H9 (cell line): ENCODE results near the gene SOWAHC. TPM values are rescaled to one million over a fixed set of nuclear protein-coding genes. Genes with fewer than 3 reads are reported as not detected.
"Not testable (repeated sequence)": the region's sequence is repeated elsewhere in the genome, so short reads cannot be mapped to it uniquely, and the experiment has no call there.

Experiments
- DNase-seq: peaks from one replicate; pipeline ENCODE4 v3.0.0-alpha.2; 2017
- H2AFZ ChIP-seq: one replicate; pipeline ENCODE4 v1.6.1; 2013; ENCODE audit warnings: mild to moderate bottlenecking, low read length, control low read depth, moderate library complexity
- H2AK5ac ChIP-seq: 2 replicates; pipeline ENCODE4 v1.6.1; 2013; ENCODE audit warnings: low read length, control low read depth, mixed read lengths; ENCODE audit not compliant: insufficient read length
- H2BK120ac ChIP-seq: one replicate; pipeline ENCODE4 v1.6.1; 2013; ENCODE audit warnings: low read depth, mild to moderate bottlenecking, low read length, control low read depth, inconsistent platforms; ENCODE audit not compliant: poor library complexity, severe bottlenecking
- H2BK12ac ChIP-seq: 2 replicates; pipeline ENCODE4 v1.6.1; 2013; ENCODE audit warnings: low read length, control low read depth, mixed read lengths, low read depth; ENCODE audit not compliant: insufficient read length
- H2BK15ac ChIP-seq: 2 replicates; pipeline ENCODE4 v1.6.1; 2013; ENCODE audit warnings: low read depth, low read length, control low read depth
- H2BK20ac ChIP-seq: one replicate; pipeline ENCODE4 v1.6.1; 2013; ENCODE audit warnings: low read depth, mild to moderate bottlenecking, low read length, control low read depth, inconsistent platforms; ENCODE audit not compliant: poor library complexity, severe bottlenecking
- H2BK5ac ChIP-seq: 2 replicates; pipeline ENCODE4 v1.6.1; 2013; ENCODE audit warnings: low read length, control low read depth, mixed read lengths; ENCODE audit not compliant: insufficient read length
- H3K14ac ChIP-seq: 2 replicates; pipeline ENCODE4 v1.6.1; 2013; ENCODE audit warnings: low read length, control low read depth; ENCODE audit not compliant: insufficient read depth
- H3K18ac ChIP-seq: 2 replicates; pipeline ENCODE4 v1.6.1; 2013; ENCODE audit warnings: low read depth, mild to moderate bottlenecking, mixed read lengths, low read length, control low read depth; ENCODE audit not compliant: insufficient read length
- H3K23ac ChIP-seq: 2 replicates; pipeline ENCODE4 v1.6.1; 2013; ENCODE audit warnings: low read length, control low read depth, mixed read lengths, low read depth; ENCODE audit not compliant: insufficient read length
- H3K23me2 ChIP-seq: 2 replicates; pipeline ENCODE4 v1.6.1; 2013; ENCODE audit warnings: low read depth, mild to moderate bottlenecking, mixed read lengths, low read length, control low read depth; ENCODE audit not compliant: insufficient read length, poor library complexity, severe bottlenecking
- H3K27ac ChIP-seq: 2 replicates; pipeline ENCODE4 v1.5.1; 2013; ENCODE audit warnings: low read length, control low read depth, mixed read lengths, low read depth; ENCODE audit not compliant: insufficient read length
- H3K27me3 ChIP-seq: 2 replicates; pipeline ENCODE4 v1.6.1; 2013; ENCODE audit warnings: low read length, control low read depth, inconsistent platforms; ENCODE audit not compliant: insufficient read depth
- H3K4ac ChIP-seq: 2 replicates; pipeline ENCODE4 v1.6.1; 2013; ENCODE audit warnings: low read depth, mild to moderate bottlenecking, control low read depth, inconsistent platforms, low read length, moderate library complexity
- H3K4me1 ChIP-seq: 2 replicates; pipeline ENCODE4 v1.6.1; 2013; ENCODE audit warnings: low read length, control low read depth, inconsistent platforms; ENCODE audit not compliant: insufficient read depth
- H3K4me2 ChIP-seq: 2 replicates; pipeline ENCODE4 v1.6.1; 2013; ENCODE audit warnings: low read length, control low read depth, mixed read lengths; ENCODE audit not compliant: insufficient read length, insufficient read depth
- H3K56ac ChIP-seq: 2 replicates; pipeline ENCODE4 v1.6.1; 2013; ENCODE audit warnings: low read depth, mild to moderate bottlenecking, mixed read lengths, low read length, control low read depth; ENCODE audit not compliant: insufficient read length
- H3K79me1 ChIP-seq: 2 replicates; pipeline ENCODE4 v1.6.1; 2013; ENCODE audit warnings: low read depth, mild to moderate bottlenecking, moderate library complexity, low read length, control low read depth, inconsistent platforms; ENCODE audit not compliant: insufficient read depth, poor library complexity, severe bottlenecking
- H3K79me2 ChIP-seq: 2 replicates; pipeline ENCODE4 v1.6.1; 2013; ENCODE audit warnings: low read length, control low read depth, inconsistent platforms; ENCODE audit not compliant: insufficient read depth
- H3K9ac ChIP-seq: 2 replicates; pipeline ENCODE4 v1.6.1; 2013; ENCODE audit warnings: low read length, control low read depth, mixed read lengths; ENCODE audit not compliant: insufficient read length; ENCODE audit errors: extremely low read depth
- H3K9me3 ChIP-seq: one replicate; pipeline ENCODE4 v1.6.1; 2013; ENCODE audit warnings: low read depth, low read length, inconsistent platforms; ENCODE audit not compliant: control insufficient read depth
- H3T11ph ChIP-seq: one replicate; pipeline ENCODE4 v1.6.1; 2013; ENCODE audit warnings: mild to moderate bottlenecking, low read length, control low read depth, inconsistent platforms
- H4K20me1 ChIP-seq: one replicate; pipeline ENCODE4 v1.6.1; 2013; ENCODE audit not compliant: control insufficient read depth, insufficient read length, insufficient read depth
- H4K5ac ChIP-seq: 2 replicates; pipeline ENCODE4 v1.6.1; 2013; ENCODE audit warnings: low read depth, mild to moderate bottlenecking, mixed read lengths, low read length, control low read depth; ENCODE audit not compliant: insufficient read length
- H4K8ac ChIP-seq: replicated peaks from 2 replicates; pipeline ENCODE4 v1.6.1; 2013; ENCODE audit warnings: low read length, control low read depth, mixed read lengths, low read depth; ENCODE audit not compliant: insufficient read length
- H4K91ac ChIP-seq: 2 replicates; pipeline ENCODE4 v1.6.1; 2013; ENCODE audit warnings: low read depth, mild to moderate bottlenecking, moderate library complexity, mixed read lengths, low read length, control low read depth; ENCODE audit not compliant: insufficient read length
- H3K27ac Mint-ChIP-seq, 3 experiments: 2 replicates in 2 of 3; 3 replicates in 1 of 3; pipeline ENCODE4 v1.8.0; 2020 to 2021; ENCODE audit warnings: mixed read lengths in 3 of 3, mild to moderate bottlenecking in 1 of 3, moderate library complexity in 1 of 3
- H3K27me3 Mint-ChIP-seq: 2 replicates; pipeline ENCODE4 v1.8.0; 2021; ENCODE audit warnings: low read depth, mild to moderate bottlenecking, moderate library complexity, mixed read lengths
- H3K36me3 Mint-ChIP-seq, 3 experiments: 2 replicates in 2 of 3; 3 replicates in 1 of 3; pipeline ENCODE4 v1.8.0; 2020 to 2021; ENCODE audit warnings: low read depth in 3 of 3, mixed read lengths in 3 of 3; ENCODE audit not compliant: insufficient read depth in 1 of 3
- H3K4me1 Mint-ChIP-seq, 2 experiments: 2 replicates each; pipeline ENCODE4 v1.8.0; 2020; ENCODE audit warnings: mixed read lengths in 2 of 2
- H3K4me3 Mint-ChIP-seq, 2 experiments: 2 replicates in 1 of 2; 3 replicates in 1 of 2; pipeline ENCODE4 v1.8.0; 2020 to 2021; ENCODE audit warnings: mild to moderate bottlenecking in 2 of 2, mixed read lengths in 2 of 2, moderate library complexity in 1 of 2
- H3K9me3 Mint-ChIP-seq, 2 experiments: 2 replicates in 1 of 2; 3 replicates in 1 of 2; pipeline ENCODE4 v1.8.0; 2020; ENCODE audit warnings: mild to moderate bottlenecking in 2 of 2, mixed read lengths in 2 of 2, moderate library complexity in 1 of 2
- WGBS: extraction: QIAGEN DNeasy Blood & Tissue Kit; methylation state at CpG from one replicate; pipeline ENCODE4 v1.1.7; 2013; ENCODE audit warnings: missing lambda C conversion rate, low lambda C conversion rate, mixed read lengths; ENCODE audit not compliant: insufficient read length; ENCODE audit errors: extremely low coverage; 5-methylcytosine and 5-hydroxymethylcytosine counted together
- total RNA-seq: library from RNA; stranded (reverse); gene quantifications from 2 replicates; pipeline ENCODE4 v1.2.1, GENCODE V29; 2021
- TF ChIP-seq, protein P1 (sequence below): fragments of 200-600 bp; sonication (generic); conservative IDR thresholded peaks from 3 replicates; pipeline ENCODE4 v1.8.0; 2021; ENCODE audit warnings: antibody characterized with exemption, mild to moderate bottlenecking

The SOWAHC gene
- total RNA-seq, 1 experiment from 2014 or later: 20.1 TPM

DNA sequence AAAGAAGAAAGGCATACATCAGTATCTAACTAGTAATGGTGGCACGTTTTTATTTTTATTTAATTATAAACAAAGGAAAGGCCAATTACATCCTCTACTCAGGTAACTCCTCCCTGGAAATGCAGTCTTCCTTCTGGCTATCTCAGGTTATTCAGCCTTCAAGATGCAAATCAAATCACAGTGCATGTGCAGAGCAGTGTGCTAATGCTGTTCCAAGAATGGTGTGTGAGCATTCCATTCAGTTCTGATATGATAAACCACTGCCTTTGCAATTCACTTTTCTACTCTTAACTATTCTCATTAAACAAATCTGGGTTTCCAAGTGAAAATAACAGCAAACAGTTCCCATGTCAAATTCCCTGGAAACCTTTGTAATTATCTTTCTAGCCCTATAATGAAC is 38.8 kb upstream of the SOWAHC start:
- Mint-ChIP-seq H3K27me3 (no peaks in the 10 kb centered on the region), H3K4me1 (no peaks in the 10 kb centered on the region), H3K4me3 (no peak overlapping the region), H3K27ac (no peak overlapping the region), H3K36me3 (peaks cover 3 to 23% (median 10%) of the 10 kb centered on the region in 3 experiments; a peak in 5 of 7 replicates), H3K9me3 (no peaks in the 10 kb centered on the region)
- Histone ChIP-seq H3K79me1 (no peaks in the 10 kb centered on the region), H4K20me1 (no peaks in the 10 kb centered on the region), H3K27ac (no peak overlapping the region), H2AK5ac (no peak overlapping the region), H3K56ac (no peak overlapping the region), H4K8ac (no peak overlapping the region), H3K23me2 (no peaks in the 10 kb centered on the region), H2AFZ (no peak overlapping the region), H3K14ac (no peak overlapping the region), H3K9me3 (no peaks in the 10 kb centered on the region), H2BK120ac (no peak overlapping the region), H2BK20ac (no peak overlapping the region), H3K4me1 (no peaks in the 10 kb centered on the region), H3T11ph (no peak overlapping the region), H2BK15ac (no peak overlapping the region), H3K4ac (no peak overlapping the region), H4K5ac (no peak overlapping the region), H3K27me3 (no peaks in the 10 kb centered on the region), H4K91ac (no peak overlapping the region), H3K9ac (no peak overlapping the region), H2BK5ac (no peak overlapping the region), H2BK12ac (no peak overlapping the region), H3K23ac (no peak overlapping the region), H3K79me2 (no peaks in the 10 kb centered on the region), H3K18ac (no peak overlapping the region), H3K4me2 (no peak overlapping the region)
- no CpG with 5 or more reads among the region's 1 CpG for whole genome bisulfite sequencing
- TF ChIP-seq, protein P1, sequence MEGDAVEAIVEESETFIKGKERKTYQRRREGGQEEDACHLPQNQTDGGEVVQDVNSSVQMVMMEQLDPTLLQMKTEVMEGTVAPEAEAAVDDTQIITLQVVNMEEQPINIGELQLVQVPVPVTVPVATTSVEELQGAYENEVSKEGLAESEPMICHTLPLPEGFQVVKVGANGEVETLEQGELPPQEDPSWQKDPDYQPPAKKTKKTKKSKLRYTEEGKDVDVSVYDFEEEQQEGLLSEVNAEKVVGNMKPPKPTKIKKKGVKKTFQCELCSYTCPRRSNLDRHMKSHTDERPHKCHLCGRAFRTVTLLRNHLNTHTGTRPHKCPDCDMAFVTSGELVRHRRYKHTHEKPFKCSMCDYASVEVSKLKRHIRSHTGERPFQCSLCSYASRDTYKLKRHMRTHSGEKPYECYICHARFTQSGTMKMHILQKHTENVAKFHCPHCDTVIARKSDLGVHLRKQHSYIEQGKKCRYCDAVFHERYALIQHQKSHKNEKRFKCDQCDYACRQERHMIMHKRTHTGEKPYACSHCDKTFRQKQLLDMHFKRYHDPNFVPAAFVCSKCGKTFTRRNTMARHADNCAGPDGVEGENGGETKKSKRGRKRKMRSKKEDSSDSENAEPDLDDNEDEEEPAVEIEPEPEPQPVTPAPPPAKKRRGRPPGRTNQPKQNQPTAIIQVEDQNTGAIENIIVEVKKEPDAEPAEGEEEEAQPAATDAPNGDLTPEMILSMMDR: no peak
- no peak for DNase-seq

GRCh38 chr2:109577630-109578029 is 36.5 kb upstream of the SOWAHC start:
- H3K27me3 ChIP-seq, H4K8ac ChIP-seq, H4K5ac ChIP-seq, H3K79me1 ChIP-seq, H2BK20ac ChIP-seq, H3K56ac ChIP-seq, H3K23me2 ChIP-seq, H3K27ac Mint-ChIP-seq, H2AK5ac ChIP-seq, H3K27me3 Mint-ChIP-seq, H3K18ac ChIP-seq, H3K79me2 ChIP-seq, H3K9ac ChIP-seq, H3K27ac ChIP-seq, H3K4me1 Mint-ChIP-seq, H3K9me3 ChIP-seq, H3K23ac ChIP-seq, H3K4ac ChIP-seq, H2BK120ac ChIP-seq, H2BK12ac ChIP-seq, H2BK15ac ChIP-seq, H2BK5ac ChIP-seq, H3K4me2 ChIP-seq, DNase-seq, H3K4me1 ChIP-seq, H3T11ph ChIP-seq, H3K14ac ChIP-seq, H4K20me1 ChIP-seq, H3K9me3 Mint-ChIP-seq, H3K4me3 Mint-ChIP-seq, H2AFZ ChIP-seq, H4K91ac ChIP-seq: not testable (repeated sequence)
- WGBS: no CpG with 5 or more reads among the region's 7 CpGs
- H3K36me3 Mint-ChIP-seq: peaks cover 0 to 22% (median 5%) of the 10 kb centered on the region in 3 experiments; a peak in 5 of 7 replicates
